Fibroblast of gingiva (primary cell): ENCODE results near the gene PIP5K1B.
"Not testable (repeated sequence)": the region's sequence is repeated elsewhere in the genome, so short reads cannot be mapped to it uniquely, and the experiment has no call there.

ENCODE experiments used
- DNase-seq: peaks from one replicate; pipeline ENCODE4 v3.0.0-alpha.2; 2011; ENCODE audit warnings: low read depth

PIP5K1B gene

GRCh38 chr9:68955330-68955729 is 250.3 kb downstream of the PIP5K1B start:
- DNase-seq, result no peak

- DNase-seq, result no peak
These were observed 252.4 kb downstream of the PIP5K1B start for GRCh38 chr9:68957479-68957878.

GRCh38 chr9:68961587-68961986 is 256.5 kb downstream of the PIP5K1B start:
- no peak for DNase-seq

GRCh38 chr9:68963416-68963815 is 258.4 kb downstream of the PIP5K1B start:
- DNase-seq, result no peak

GRCh38 chr9:68964102-68964541 is 259.1 kb downstream of the PIP5K1B start:
- no peak for DNase-seq

- no peak for DNase-seq
These were observed 259.7 kb downstream of the PIP5K1B start for GRCh38 chr9:68964765-68965164.

GRCh38 chr9:68966496-68966944 is 261.5 kb downstream of the PIP5K1B start:
- DNase-seq, result no peak

GRCh38 chr9:68967800-68968199 is 262.8 kb downstream of the PIP5K1B start:
- DNase-seq, result no peak

- no peak for DNase-seq
These were observed 264.5 kb downstream of the PIP5K1B start for GRCh38 chr9:68969538-68969937.

GRCh38 chr9:68970151-68970550 is 265.1 kb downstream of the PIP5K1B start:
- no peak for DNase-seq

GRCh38 chr9:68973619-68974018 is 268.6 kb downstream of the PIP5K1B start:
- DNase-seq, result no peak

GRCh38 chr9:68974431-68974830 is 269.4 kb downstream of the PIP5K1B start:
- no peak for DNase-seq

GRCh38 chr9:68974901-68975300 is 269.9 kb downstream of the PIP5K1B start:
- no peak for DNase-seq

GRCh38 chr9:68975365-68976043 is 270.5 kb downstream of the PIP5K1B start:
- no peak for DNase-seq

GRCh38 chr9:68978066-68978465 is 273.0 kb downstream of the PIP5K1B start:
- DNase-seq, result no peak

GRCh38 chr9:68978501-68978900 is 273.5 kb downstream of the PIP5K1B start:
- no peak for DNase-seq

- no peak for DNase-seq
These were observed 274.7 kb downstream of the PIP5K1B start for GRCh38 chr9:68979538-68980314.

- no peak for DNase-seq
These were observed 275.4 kb downstream of the PIP5K1B start for GRCh38 chr9:68980341-68980914.

- no peak for DNase-seq
These were observed 276.7 kb downstream of the PIP5K1B start for GRCh38 chr9:68981789-68982188.

- no peak for DNase-seq
These were observed 278.0 kb downstream of the PIP5K1B start for GRCh38 chr9:68983008-68983411.

- no peak for DNase-seq
These were observed 278.7 kb downstream of the PIP5K1B start for GRCh38 chr9:68983522-68984424.

- DNase-seq, result not testable (repeated sequence)
These were observed 281.9 kb downstream of the PIP5K1B start for GRCh38 chr9:68986949-68987348.
